HG02610 (cell line): ENCODE data around the gene ANAPC15.
"Not testable (repeated sequence)": the region's sequence is repeated elsewhere in the genome, so short reads cannot be mapped to it uniquely, and the experiment has no call there.

Experiments used
- ATAC-seq: cut with Tn5 transposase; IDR thresholded peaks from one replicate; pipeline ENCODE4 v1.9.1; 2021; ENCODE audit warnings: mild to moderate bottlenecking, moderate library complexity; ENCODE audit not compliant: unreplicated experiment

Gene ANAPC15

GRCh38 chr11:72112143-72112977, at the start of gene ANAPC15:
Gene ANAPC15, minus strand, starts transcription at chr11:72112695. Its CDS starts 1,419 bp downstream, at chr11:72111276.
- ATAC-seq: peak; percentile 88

- ATAC-seq: no peak
Measured at GRCh38 chr11:72160319-72160718, 47.8 kb upstream of the ANAPC15 start.

DNA sequence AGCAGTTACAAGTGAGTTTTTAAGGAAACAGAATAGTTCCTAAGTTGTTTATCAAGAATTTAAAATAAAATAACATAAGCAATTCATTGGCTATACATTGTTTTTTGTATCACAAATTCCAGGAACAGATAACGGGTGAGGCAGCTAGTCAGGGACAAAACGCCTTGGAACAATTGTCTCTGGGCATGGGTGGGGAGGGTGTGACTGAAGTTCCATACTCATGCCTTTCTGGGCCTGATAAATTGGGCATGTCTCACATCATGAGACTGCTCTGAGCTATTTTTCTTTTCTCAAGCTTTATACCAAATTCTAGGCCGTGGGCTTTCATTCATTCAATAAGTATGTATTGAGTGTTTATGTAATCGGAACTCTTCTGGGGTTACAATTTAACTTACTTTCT, 44.6 kb upstream of the ANAPC15 start:
- no peak for ATAC-seq

- no peak for ATAC-seq
Measured at GRCh38 chr11:72155751-72156150, 43.3 kb upstream of the ANAPC15 start.

- ATAC-seq: no peak
Measured at GRCh38 chr11:72154816-72155215, 42.3 kb upstream of the ANAPC15 start.

GRCh38 chr11:72153874-72154273, 41.4 kb upstream of the ANAPC15 start:
- ATAC-seq: not testable (repeated sequence)

DNA sequence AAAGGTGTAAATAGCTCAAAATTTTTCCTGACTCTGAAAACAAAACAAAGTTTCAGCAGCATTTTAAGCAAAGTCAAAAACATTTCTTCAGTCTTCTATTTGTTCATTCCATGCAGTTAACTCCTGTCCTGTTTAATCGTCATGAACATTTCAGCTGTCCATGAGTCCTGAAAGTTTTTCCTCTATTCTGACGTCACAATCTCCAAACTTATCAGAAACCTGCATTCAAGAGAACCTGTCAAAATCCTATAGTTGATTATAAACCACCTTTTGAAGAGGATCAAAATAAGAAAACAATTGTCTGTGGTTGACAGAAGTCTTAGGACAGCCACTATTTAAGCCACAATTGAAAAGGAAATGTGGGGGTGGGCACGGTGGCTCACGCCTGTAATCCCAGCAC, 38.4 kb upstream of the ANAPC15 start:
- ATAC-seq: no peak

GRCh38 chr11:72146625-72147024, 34.1 kb upstream of the ANAPC15 start:
- no peak for ATAC-seq

DNA sequence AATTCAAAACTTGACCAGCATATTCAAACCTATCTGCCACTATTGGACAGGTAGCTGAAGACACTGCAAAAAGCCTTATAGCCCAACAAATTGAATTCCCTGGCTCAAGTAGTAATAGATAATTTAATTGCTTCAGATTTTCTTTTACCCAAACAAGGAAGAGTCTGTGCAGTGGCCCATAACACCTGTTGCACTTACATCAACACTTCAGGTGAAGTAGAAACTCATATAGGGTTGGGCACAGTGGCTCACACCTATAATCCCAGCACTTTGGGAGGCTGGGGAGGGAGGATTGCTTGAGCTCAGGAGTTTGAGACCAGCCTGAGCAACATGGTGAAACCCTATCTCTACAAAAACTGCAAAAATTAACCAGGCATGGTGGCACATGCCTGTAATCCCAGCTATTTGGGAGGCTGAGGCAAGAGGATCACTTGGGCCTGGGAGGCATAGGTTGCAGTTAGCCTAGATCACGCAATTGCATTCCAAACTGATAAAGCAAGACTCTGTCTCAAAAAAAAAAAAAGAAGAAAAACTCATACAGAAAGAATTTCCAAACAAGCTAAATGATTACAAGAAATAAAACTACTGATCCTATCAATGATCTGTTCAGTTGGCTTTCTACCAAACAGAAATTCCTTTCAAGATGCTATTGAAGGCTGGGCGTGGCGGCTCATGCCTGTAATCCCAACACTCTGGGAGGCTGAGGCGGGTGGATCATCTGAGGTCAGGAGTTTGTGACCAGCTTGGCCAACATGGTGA, 32.5 kb upstream of the ANAPC15 start:
- ATAC-seq: no peak

- not testable (repeated sequence) for ATAC-seq
Measured at GRCh38 chr11:72142543-72142942, 30.0 kb upstream of the ANAPC15 start.

DNA sequence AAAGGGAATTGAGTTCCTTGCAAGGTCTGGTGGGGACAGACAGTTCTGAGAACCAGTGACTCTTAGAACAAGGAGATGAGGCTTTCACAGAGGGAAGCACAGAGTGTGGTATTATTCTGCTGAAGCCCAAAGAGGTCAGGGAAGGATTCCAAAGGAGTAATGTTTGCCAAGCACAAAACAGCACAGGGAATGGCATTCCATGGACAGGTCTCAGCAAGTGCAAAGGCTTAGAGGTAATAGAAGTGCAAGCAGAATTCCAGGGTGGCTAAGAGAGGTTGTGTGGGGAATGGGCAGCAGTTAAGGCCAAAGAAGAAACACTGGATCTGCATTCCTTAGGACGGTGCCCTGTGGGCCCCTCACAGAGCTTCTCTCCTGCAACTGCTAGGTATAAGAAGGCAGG, 29.6 kb upstream of the ANAPC15 start:
- not testable (repeated sequence) for ATAC-seq

GRCh38 chr11:72141066-72141465, 28.6 kb upstream of the ANAPC15 start:
- ATAC-seq: no peak

DNA sequence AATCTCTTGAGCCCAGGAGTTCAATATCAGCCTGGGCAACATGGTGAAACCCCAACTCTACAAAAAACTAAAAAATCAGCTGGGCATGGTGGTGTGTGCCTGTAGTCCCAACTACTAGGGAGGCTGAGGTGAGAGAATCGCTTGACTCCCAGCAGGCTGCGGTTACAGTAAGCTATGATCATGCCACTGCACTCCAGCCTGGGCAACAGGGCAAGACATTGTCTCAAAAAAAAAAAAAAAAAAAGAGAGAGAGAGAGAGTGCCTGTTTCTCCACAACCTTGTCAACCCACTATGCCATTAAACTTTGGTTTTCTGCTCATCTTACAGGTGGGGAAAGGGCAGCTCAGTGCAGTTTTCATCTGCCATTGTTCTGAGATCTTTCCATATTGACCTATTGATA, 28.2 kb upstream of the ANAPC15 start:
- ATAC-seq: no peak

DNA sequence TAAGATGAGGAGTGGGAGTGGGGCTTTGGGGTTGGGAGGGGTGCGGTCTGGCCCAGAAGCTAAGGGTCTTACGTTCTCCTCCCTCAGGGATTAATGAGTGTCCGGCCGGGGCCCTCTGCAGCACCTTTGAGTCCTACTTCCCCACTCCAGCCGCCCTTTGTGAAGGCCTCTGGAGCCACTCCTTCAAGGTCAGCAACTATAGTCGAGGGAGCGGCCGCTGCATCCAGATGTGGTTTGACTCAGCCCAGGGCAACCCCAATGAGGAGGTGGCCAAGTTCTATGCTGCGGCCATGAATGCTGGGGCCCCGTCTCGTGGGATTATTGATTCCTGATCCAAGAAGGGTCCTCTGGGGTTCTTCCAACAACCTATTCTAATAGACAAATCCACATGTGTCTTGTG, 27.0 kb upstream of the ANAPC15 start:
- no peak for ATAC-seq

DNA sequence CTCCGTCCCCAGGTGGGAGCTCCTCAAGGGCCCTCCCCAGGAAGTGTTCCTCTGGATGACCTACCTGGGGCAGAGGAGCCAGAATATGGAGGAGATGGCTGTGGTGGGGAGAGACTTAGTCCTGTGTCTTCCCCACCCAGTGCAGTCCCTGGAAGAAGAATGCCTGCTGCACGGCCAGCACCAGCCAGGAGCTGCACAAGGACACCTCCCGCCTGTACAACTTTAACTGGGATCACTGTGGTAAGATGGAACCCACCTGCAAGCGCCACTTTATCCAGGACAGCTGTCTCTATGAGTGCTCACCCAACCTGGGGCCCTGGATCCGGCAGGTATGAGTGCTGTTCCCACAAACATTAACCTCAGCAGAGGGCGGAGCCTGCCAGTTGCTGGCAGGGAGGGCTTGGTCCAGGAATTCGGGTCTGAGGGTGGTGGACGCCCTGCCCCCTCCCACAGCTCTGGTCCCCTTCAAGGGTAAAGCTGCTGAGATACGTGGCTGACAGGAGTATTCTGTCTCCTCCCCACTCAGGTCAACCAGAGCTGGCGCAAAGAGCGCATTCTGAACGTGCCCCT, 26.4 kb upstream of the ANAPC15 start:
- ATAC-seq: no peak

DNA sequence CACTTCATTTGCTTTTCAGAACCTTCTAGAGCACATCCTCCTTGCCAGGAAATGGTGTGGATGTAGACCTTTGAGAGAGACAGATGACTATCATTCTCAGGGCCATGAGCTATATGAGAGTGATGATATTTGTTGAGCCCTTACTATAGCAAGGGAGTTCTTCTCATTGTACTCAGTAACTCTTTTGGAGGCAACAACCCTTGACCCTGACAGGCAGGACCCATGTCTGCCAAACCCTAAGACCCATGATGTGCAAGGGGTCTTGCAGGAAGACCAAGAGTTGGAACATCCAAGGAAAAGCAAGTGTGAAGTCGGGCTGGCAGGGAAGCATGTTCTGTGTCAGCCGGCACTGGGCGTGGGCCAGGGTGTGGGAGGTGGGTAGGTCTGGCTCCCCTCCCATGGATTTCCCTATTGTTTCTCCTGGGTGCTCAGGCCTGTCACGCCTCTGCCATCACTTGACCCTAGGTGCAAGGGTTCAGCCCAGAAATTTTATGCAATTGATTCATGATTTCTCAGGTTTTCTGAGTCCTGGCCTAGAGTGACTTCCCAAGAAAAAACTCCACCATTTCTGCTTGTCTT, 24.3 kb upstream of the ANAPC15 start:
- no peak for ATAC-seq

GRCh38 chr11:72135891-72136683, 23.6 kb upstream of the ANAPC15 start:
- no peak for ATAC-seq

DNA sequence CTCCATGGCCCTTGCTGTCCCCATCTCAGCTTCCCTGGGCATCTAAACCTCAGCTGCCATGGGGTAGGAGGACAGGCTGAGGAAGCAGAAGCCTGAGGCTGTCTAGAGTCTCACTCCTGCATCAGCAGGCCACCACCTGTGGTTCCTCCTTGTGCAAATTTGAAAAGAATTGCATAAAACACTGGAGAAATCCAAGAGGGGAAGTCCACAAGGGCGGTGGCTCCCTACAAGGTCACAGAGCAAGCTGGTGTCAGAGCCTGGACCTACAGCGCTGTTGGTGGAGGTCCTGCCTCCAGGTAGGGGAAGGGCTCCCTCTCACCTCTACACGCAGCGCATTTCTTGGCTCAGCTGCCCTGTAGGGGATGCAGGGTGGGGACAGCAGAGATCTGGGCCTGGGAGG, 23.0 kb upstream of the ANAPC15 start, which contains the start of gene FOLR3:
Gene FOLR3 (plus strand): TSS at position 253 of the 400 bp plus-strand sequence. CDS start 228 bp downstream, outside the sequence.
- not testable (repeated sequence) for ATAC-seq

DNA sequence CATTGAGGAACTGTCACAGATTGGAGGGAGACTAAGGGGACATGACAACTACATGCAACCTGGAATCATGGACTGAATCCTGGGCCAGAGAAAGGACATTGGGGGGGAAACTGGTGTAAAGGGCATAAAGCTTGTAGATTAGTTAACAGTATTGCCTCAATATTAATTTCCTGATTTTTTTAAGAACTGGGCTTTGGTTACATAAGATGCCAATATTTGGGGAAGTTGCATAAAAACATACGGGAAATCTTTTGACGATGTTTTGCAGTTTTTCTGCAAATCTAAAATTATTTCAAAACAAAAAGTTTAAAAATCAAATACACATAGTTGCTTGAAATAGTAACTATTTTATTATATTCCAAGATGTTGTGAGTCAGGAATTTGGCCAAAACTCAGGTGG, 20.2 kb upstream of the ANAPC15 start:
- no peak for ATAC-seq

- no peak for ATAC-seq
Measured at GRCh38 chr11:72129381-72129780, 16.9 kb upstream of the ANAPC15 start.
